ENCODE measurements around the gene TASOR2.

TASOR2 gene

GRCh38 chr10:5683065-5683464 lies 1.6 kb upstream of the TASOR2 start:
- DNase-seq (ENCODE audit: low read depth), result no peak

GRCh38 chr10:5684971-5685763 lies 529 bp downstream of the TASOR2 start:
- peak; percentile 55 for DNase-seq (ENCODE audit: low read depth)

GRCh38 chr10:5685764-5686240 lies 1.2 kb downstream of the TASOR2 start:
- DNase-seq (ENCODE audit: low read depth), result no peak

- DNase-seq (ENCODE audit: low read depth), result no peak
Observed at GRCh38 chr10:5688587-5688986, 3.9 kb downstream of the TASOR2 start.

GRCh38 chr10:5691786-5692185 lies 7.1 kb downstream of the TASOR2 start:
- DNase-seq (ENCODE audit: low read depth), result no peak

GRCh38 chr10:5692461-5693358 lies 8.1 kb downstream of the TASOR2 start:
- peak; percentile 42 for DNase-seq (ENCODE audit: low read depth)

GRCh38 chr10:5694573-5694972 lies 9.9 kb downstream of the TASOR2 start:
- DNase-seq (ENCODE audit: low read depth), result no peak

- DNase-seq (ENCODE audit: low read depth), result no peak
Observed at GRCh38 chr10:5697342-5697741, 12.7 kb downstream of the TASOR2 start.

- no peak for DNase-seq (ENCODE audit: low read depth)
Observed at GRCh38 chr10:5698062-5698461, 13.4 kb downstream of the TASOR2 start.

GRCh38 chr10:5708356-5708755 lies 23.7 kb downstream of the TASOR2 start:
- DNase-seq (ENCODE audit: low read depth), result no peak

- no peak for DNase-seq (ENCODE audit: low read depth)
Observed at GRCh38 chr10:5709865-5710264, 25.2 kb downstream of the TASOR2 start.

GRCh38 chr10:5710859-5711258 lies 26.2 kb downstream of the TASOR2 start:
- no peak for DNase-seq (ENCODE audit: low read depth)

GRCh38 chr10:5711642-5712041 lies 27.0 kb downstream of the TASOR2 start:
- no peak for DNase-seq (ENCODE audit: low read depth)

- no peak for DNase-seq (ENCODE audit: low read depth)
Observed at GRCh38 chr10:5719546-5719945, 34.9 kb downstream of the TASOR2 start.

- DNase-seq (ENCODE audit: low read depth), result no peak
Observed at GRCh38 chr10:5720182-5720581, 35.5 kb downstream of the TASOR2 start.

GRCh38 chr10:5723692-5724091 lies 39.1 kb downstream of the TASOR2 start:
- DNase-seq (ENCODE audit: low read depth), result no peak

GRCh38 chr10:5730766-5731165 lies 46.1 kb downstream of the TASOR2 start:
- DNase-seq (ENCODE audit: low read depth), result no peak

- DNase-seq (ENCODE audit: low read depth), result no peak
Observed at GRCh38 chr10:5731559-5731958, 46.9 kb downstream of the TASOR2 start.

GRCh38 chr10:5732141-5732540 lies 47.5 kb downstream of the TASOR2 start:
- no peak for DNase-seq (ENCODE audit: low read depth)
